ENCODE data around the gene MPDZ. TPM values are rescaled to one million over a fixed set of nuclear protein-coding genes. Genes with fewer than 3 reads are reported as not detected.

The MPDZ gene
- total RNA-seq, 1 experiment from 2014 or later = not detected

DNA sequence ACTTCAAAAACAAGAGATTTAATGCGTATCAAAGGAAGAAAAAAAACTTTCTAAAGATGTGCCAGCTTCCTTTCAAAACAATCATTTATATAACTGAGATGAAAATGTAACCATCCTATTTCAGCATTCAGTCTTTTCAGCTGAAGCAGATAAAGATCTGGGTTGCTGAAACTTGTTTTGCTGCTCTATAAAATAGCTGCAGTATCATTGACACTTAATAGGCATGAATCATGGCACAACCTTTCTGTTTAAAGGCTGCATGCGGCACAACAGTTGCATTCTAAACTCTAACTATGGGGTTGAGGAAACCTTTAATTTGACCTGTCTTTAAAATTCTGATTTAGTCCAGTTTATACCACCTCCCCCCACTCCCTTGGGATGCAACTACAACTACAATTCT lies 196.7 kb downstream of the MPDZ start:
- Histone ChIP-seq H3K9ac (ENCODE audit: low read length) (no peak overlapping the region), H3K36me3 (ENCODE audit: insufficient read depth, low read length) (no peaks in the 10 kb centered on the region), H3K4me2 (ENCODE audit: low read depth, low read length, poor library complexity, severe bottlenecking) (no peak overlapping the region), H3K4me3 (ENCODE audit: low read length) (no peak overlapping the region), H3K27me3 (ENCODE audit: low read length) (no peaks in the 10 kb centered on the region), H2AFZ (ENCODE audit: low read length) (no peak overlapping the region), H3K4me1 (ENCODE audit: low read length) (no peaks in the 10 kb centered on the region), H3K27ac (ENCODE audit: low read length) (no peak overlapping the region), H3K9me3 (ENCODE audit: low read length) (no peaks in the 10 kb centered on the region), H3K9me2 (replicated peaks; ENCODE audit: insufficient read depth, low read length) (no peaks in the 10 kb centered on the region), H3K79me2 (ENCODE audit: low read length) (no peaks in the 10 kb centered on the region), H4K20me1 (ENCODE audit: insufficient read depth, low read depth, low read length) (no peaks in the 10 kb centered on the region)
- no peak for DNase-seq

DNA sequence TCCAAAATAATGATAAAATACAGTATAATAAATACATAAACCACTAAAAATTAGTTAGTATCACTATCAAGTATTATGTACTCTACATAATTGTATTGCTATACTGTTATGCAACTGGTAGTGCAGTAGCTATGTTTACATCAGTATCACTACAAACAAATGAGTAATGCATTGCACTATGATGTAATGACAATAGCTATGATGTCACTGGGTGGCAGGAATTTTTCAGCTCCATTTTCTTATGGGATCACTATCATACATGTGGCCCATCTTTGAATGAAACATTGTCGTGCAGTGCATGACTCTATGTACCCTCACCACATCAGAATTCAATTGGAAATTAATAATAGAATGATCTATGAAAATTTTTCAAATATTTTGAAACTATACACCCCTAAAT lies 201.3 kb downstream of the MPDZ start:
- Histone ChIP-seq H3K9ac (ENCODE audit: low read length) (no peak overlapping the region), H3K4me1 (ENCODE audit: low read length) (no peaks in the 10 kb centered on the region), H3K9me3 (ENCODE audit: low read length) (no peaks in the 10 kb centered on the region), H3K27me3 (ENCODE audit: low read length) (no peaks in the 10 kb centered on the region), H3K27ac (ENCODE audit: low read length) (no peak overlapping the region), H3K9me2 (replicated peaks; ENCODE audit: insufficient read depth, low read length) (no peaks in the 10 kb centered on the region), H3K4me2 (ENCODE audit: low read depth, low read length, poor library complexity, severe bottlenecking) (no peak overlapping the region), H3K4me3 (ENCODE audit: low read length) (no peak overlapping the region), H3K36me3 (ENCODE audit: insufficient read depth, low read length) (no peaks in the 10 kb centered on the region), H3K79me2 (ENCODE audit: low read length) (no peaks in the 10 kb centered on the region), H4K20me1 (ENCODE audit: insufficient read depth, low read depth, low read length) (no peaks in the 10 kb centered on the region), H2AFZ (ENCODE audit: low read length) (no peak overlapping the region)
- no peak for DNase-seq

DNA sequence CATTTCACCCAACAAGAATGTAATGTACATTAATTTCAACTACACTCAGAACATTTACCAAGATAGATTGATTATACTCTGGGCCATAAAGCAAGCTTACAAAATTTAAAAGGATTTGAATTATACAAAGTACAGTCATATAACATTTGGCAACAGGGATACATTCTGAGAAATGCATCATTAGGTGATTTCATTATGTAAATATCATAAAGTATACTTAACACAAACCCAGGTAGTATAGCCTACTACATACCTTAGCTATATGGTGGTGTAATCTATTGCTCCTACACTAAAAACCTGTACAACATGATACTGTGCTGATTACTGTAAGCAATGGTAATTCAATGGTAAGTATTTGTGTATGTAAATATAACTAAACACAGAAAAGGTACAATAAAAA lies 202.9 kb downstream of the MPDZ start:
- Histone ChIP-seq H3K36me3 (ENCODE audit: insufficient read depth, low read length) (no peaks in the 10 kb centered on the region), H3K9me2 (replicated peaks; ENCODE audit: insufficient read depth, low read length) (no peaks in the 10 kb centered on the region), H3K9ac (ENCODE audit: low read length) (no peak overlapping the region), H3K9me3 (ENCODE audit: low read length) (no peaks in the 10 kb centered on the region), H3K4me3 (ENCODE audit: low read length) (no peak overlapping the region), H2AFZ (ENCODE audit: low read length) (no peak overlapping the region), H3K27ac (ENCODE audit: low read length) (no peak overlapping the region), H3K27me3 (ENCODE audit: low read length) (no peaks in the 10 kb centered on the region), H4K20me1 (ENCODE audit: insufficient read depth, low read depth, low read length) (no peaks in the 10 kb centered on the region), H3K4me2 (ENCODE audit: low read depth, low read length, poor library complexity, severe bottlenecking) (no peak overlapping the region), H3K79me2 (ENCODE audit: low read length) (no peaks in the 10 kb centered on the region), H3K4me1 (ENCODE audit: low read length) (no peaks in the 10 kb centered on the region)
- DNase-seq = no peak

DNA sequence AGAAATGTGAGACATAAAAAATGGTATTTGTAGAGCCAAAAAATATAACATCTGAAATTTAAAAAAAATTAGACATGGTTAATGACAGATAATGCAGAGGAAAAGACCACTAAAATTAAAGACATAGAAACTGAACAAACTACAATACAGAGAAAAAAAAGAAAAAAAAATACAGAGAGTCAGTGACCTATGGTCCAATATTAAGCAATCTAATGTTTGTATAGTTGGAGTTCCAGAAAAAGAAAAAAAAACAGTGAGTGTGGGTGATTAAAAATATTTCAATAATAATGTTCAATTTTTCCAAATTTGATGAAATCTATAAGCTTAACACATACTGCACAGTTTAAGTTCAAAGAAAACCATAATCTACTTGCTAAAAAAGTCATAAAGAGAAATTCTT lies 207.6 kb downstream of the MPDZ start:
- DNase-seq = no peak
- Histone ChIP-seq H3K9me3 (ENCODE audit: low read length) (no peaks in the 10 kb centered on the region), H3K36me3 (ENCODE audit: insufficient read depth, low read length) (no peaks in the 10 kb centered on the region), H4K20me1 (ENCODE audit: insufficient read depth, low read depth, low read length) (no peaks in the 10 kb centered on the region), H3K27ac (ENCODE audit: low read length) (no peak overlapping the region), H3K4me2 (ENCODE audit: low read depth, low read length, poor library complexity, severe bottlenecking) (no peak overlapping the region), H3K79me2 (ENCODE audit: low read length) (no peaks in the 10 kb centered on the region), H3K27me3 (ENCODE audit: low read length) (no peaks in the 10 kb centered on the region), H3K4me1 (ENCODE audit: low read length) (no peaks in the 10 kb centered on the region), H3K9ac (ENCODE audit: low read length) (no peak overlapping the region), H2AFZ (ENCODE audit: low read length) (no peak overlapping the region), H3K4me3 (ENCODE audit: low read length) (no peak overlapping the region), H3K9me2 (replicated peaks; ENCODE audit: insufficient read depth, low read length) (no peaks in the 10 kb centered on the region)

DNA sequence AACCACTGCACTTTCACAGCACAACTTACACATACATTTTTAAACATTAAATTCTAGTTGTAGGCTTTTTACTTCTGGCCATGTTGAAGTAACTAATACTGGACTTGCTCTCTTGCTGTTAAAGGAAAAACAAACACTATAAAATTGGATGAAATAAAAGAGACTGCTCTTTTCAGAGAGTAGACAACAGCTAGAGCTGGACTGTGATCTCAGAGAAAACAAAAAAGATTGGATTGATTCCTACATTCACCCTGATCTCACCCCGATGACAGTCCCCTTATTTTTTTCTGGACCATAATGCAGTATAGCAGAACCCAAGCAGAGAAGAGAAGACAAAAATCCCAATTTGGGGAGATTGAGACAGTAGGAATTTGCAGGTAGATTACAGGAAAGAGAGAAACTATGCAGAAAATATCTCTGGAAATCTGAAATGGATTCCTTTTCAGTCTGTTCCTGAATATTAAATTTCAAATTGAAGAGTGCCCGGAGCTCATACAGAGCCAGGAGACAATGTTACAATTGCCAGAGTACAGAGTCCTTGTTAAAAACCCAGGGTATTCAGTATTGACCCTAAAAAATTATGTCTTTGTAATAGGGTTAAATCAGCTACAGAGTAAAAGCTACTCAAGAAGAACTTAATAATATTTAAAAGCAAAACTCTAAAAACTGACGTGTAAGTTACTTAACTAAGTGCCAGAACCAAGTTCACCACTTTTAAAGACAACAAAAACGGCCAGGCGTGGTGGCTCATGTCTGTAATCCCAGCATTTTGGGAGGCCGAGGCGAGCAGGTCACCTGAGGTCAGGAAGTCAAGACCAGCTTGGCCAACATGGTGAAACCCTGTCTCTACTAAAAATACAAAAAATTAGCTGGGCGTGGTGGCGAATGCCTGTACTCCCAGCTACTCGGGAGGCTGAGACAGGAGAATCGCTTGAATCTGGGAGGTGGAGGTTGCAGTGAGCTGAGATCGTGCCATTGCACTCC lies 208.6 kb downstream of the MPDZ start:
- Histone ChIP-seq H3K36me3 (ENCODE audit: insufficient read depth, low read length) (no peaks in the 10 kb centered on the region), H3K9ac (ENCODE audit: low read length) (no peak overlapping the region), H2AFZ (ENCODE audit: low read length) (no peak overlapping the region), H3K9me3 (ENCODE audit: low read length) (no peaks in the 10 kb centered on the region), H3K4me1 (ENCODE audit: low read length) (no peaks in the 10 kb centered on the region), H3K4me2 (ENCODE audit: low read depth, low read length, poor library complexity, severe bottlenecking) (no peak overlapping the region), H4K20me1 (ENCODE audit: insufficient read depth, low read depth, low read length) (no peaks in the 10 kb centered on the region), H3K27me3 (ENCODE audit: low read length) (no peaks in the 10 kb centered on the region), H3K9me2 (replicated peaks; ENCODE audit: insufficient read depth, low read length) (no peaks in the 10 kb centered on the region), H3K27ac (ENCODE audit: low read length) (no peak overlapping the region), H3K79me2 (ENCODE audit: low read length) (no peaks in the 10 kb centered on the region), H3K4me3 (ENCODE audit: low read length) (no peak overlapping the region)
- no peak for DNase-seq

DNA sequence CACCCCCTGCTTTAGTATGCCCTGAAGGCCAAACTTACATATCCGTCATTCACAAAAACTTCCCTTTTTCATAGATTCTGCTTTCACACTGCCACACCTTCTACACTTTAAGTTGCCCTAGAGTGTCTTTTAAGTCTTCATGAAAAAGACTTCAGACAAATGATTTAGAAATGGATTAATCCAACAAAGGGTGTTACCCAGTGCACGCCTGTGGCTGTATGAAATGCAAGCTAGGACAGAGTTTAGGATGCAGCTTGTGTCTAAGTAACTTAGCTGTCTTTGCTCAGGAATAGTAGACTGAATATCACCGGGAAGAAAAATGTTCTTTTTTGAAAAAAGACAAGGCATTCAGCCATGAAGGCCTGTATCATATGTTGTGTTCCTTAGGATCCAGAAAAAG lies 210.0 kb downstream of the MPDZ start:
- H4K20me1 ChIP-seq (ENCODE audit: insufficient read depth, low read depth, low read length) = no peaks in the 10 kb centered on the region
- no peaks in the 10 kb centered on the region for H3K9me3 ChIP-seq (ENCODE audit: low read length)
- no peaks in the 10 kb centered on the region for H3K27me3 ChIP-seq (ENCODE audit: low read length)
- H3K36me3 ChIP-seq (ENCODE audit: insufficient read depth, low read length) = no peaks in the 10 kb centered on the region
- H2AFZ ChIP-seq (ENCODE audit: low read length) = no peak overlapping the region
- H3K27ac ChIP-seq (ENCODE audit: low read length) = no peak overlapping the region
- H3K79me2 ChIP-seq (ENCODE audit: low read length) = no peaks in the 10 kb centered on the region
- H3K4me1 ChIP-seq (ENCODE audit: low read length) = no peaks in the 10 kb centered on the region
- no peaks in the 10 kb centered on the region for H3K9me2 ChIP-seq (replicated peaks; ENCODE audit: insufficient read depth, low read length)
- H3K4me3 ChIP-seq (ENCODE audit: low read length) = no peak overlapping the region
- H3K4me2 ChIP-seq (ENCODE audit: low read depth, low read length, poor library complexity, severe bottlenecking) = no peak overlapping the region
- DNase-seq = no peak
- H3K9ac ChIP-seq (ENCODE audit: low read length) = no peak overlapping the region

DNA sequence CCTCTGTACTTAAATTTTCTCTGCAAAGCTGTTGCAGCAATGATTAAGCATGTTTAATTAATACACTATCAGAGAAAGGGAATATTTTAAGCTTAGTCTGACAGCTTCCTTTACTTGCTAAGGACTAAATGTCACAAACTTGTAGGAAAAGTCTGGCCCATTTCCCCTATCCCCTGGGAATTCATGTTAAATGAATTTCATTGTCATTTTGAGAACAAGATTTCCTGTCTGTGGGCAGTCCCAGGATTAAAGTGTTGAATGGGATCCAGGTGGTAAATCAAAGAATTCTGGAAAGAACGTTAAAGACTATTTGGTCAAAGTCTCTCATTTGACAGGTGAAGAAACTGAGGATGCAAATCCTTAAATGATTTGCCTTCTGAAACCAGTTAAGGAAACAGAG lies 214.8 kb downstream of the MPDZ start:
- Histone ChIP-seq H3K4me2 (ENCODE audit: low read depth, low read length, poor library complexity, severe bottlenecking) (no peak overlapping the region), H3K9ac (ENCODE audit: low read length) (no peak overlapping the region), H3K9me3 (ENCODE audit: low read length) (no peaks in the 10 kb centered on the region), H3K4me1 (ENCODE audit: low read length) (no peaks in the 10 kb centered on the region), H4K20me1 (ENCODE audit: insufficient read depth, low read depth, low read length) (no peaks in the 10 kb centered on the region), H3K79me2 (ENCODE audit: low read length) (no peaks in the 10 kb centered on the region), H3K36me3 (ENCODE audit: insufficient read depth, low read length) (no peaks in the 10 kb centered on the region), H3K9me2 (replicated peaks; ENCODE audit: insufficient read depth, low read length) (no peaks in the 10 kb centered on the region), H3K4me3 (ENCODE audit: low read length) (no peak overlapping the region), H3K27ac (ENCODE audit: low read length) (no peak overlapping the region), H2AFZ (ENCODE audit: low read length) (no peak overlapping the region), H3K27me3 (ENCODE audit: low read length) (no peaks in the 10 kb centered on the region)
- no peak for DNase-seq

DNA sequence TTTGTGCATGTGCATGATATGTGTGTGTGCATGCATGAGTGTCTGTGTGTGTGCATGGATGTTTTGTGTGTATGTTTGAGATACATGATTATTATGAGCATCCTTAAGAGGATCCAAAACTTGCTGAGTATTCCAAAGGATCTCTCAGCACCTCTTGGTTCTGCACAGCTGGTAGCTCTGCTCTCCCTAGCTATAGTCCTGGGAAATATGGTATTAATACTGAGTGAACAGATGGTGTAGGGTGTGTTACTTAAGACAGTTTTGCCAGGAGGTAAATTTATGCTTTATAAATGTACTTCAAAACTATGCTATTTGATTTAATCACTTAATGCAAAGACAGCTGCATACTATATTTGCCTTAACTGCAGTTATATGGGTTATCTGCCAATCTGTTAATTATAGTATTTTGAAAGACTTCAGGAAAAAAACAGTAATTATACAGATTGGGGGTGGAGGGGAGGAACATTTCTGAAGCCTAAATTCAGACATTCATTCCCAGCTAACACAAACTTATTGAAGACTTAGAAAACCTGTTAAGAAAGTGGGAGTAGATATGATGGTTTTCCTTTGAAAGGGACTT lies 215.5 kb downstream of the MPDZ start:
- Histone ChIP-seq H3K27me3 (ENCODE audit: low read length) (no peaks in the 10 kb centered on the region), H3K4me2 (ENCODE audit: low read depth, low read length, poor library complexity, severe bottlenecking) (no peak overlapping the region), H3K79me2 (ENCODE audit: low read length) (no peaks in the 10 kb centered on the region), H3K36me3 (ENCODE audit: insufficient read depth, low read length) (no peaks in the 10 kb centered on the region), H3K4me3 (ENCODE audit: low read length) (no peak overlapping the region), H3K9ac (ENCODE audit: low read length) (no peak overlapping the region), H4K20me1 (ENCODE audit: insufficient read depth, low read depth, low read length) (no peaks in the 10 kb centered on the region), H3K9me3 (ENCODE audit: low read length) (no peaks in the 10 kb centered on the region), H2AFZ (ENCODE audit: low read length) (no peak overlapping the region), H3K9me2 (replicated peaks; ENCODE audit: insufficient read depth, low read length) (no peaks in the 10 kb centered on the region), H3K4me1 (ENCODE audit: low read length) (no peaks in the 10 kb centered on the region), H3K27ac (ENCODE audit: low read length) (no peak overlapping the region)
- no peak for DNase-seq

Data from Karpas-422 (cell line).